Measurements from ENCODE around the gene SF3A1. TPM values are rescaled to one million over a fixed set of nuclear protein-coding genes. Genes with fewer than 3 reads are reported as not detected.

Gene SF3A1
- total and polyA plus RNA-seq, 3 donors from 2014 or later: 159 to 272 (median 174) TPM

DNA sequence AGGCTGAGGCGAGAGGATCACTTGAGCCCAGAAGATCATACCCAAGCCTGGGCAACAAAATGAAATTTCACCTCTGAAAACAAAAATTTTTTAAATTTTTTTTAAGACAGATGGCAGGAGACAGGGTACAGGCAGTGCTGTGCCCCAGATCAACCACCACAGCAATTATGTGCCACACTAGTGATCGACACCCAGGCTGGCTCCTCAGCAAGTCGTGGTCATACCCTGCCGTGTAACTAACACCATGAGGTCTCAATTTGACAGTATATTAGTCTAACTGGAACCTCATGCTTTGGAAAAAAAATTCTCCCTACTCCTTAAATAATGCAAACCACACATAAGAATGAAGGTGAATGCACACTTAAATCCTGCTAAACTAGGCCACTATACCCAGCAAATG is 8.3 kb downstream of the SF3A1 start:
- WGBS, 2 donors: 94 to 97% methylated on average over 4 of the region's 4 CpGs
- intact Hi-C loops (cut with DNase I; ENCODE audit: low total_unique reads): no loop called here
- no peak overlapping the region for H3K4me3 ChIP-seq
- DNase-seq: no peak
- no peaks in the 10 kb centered on the region for H3K36me3 ChIP-seq (ENCODE audit: low read depth, missing control alignments)
- no peak overlapping the region for H3K27ac ChIP-seq
- TF ChIP-seq, protein P1, sequence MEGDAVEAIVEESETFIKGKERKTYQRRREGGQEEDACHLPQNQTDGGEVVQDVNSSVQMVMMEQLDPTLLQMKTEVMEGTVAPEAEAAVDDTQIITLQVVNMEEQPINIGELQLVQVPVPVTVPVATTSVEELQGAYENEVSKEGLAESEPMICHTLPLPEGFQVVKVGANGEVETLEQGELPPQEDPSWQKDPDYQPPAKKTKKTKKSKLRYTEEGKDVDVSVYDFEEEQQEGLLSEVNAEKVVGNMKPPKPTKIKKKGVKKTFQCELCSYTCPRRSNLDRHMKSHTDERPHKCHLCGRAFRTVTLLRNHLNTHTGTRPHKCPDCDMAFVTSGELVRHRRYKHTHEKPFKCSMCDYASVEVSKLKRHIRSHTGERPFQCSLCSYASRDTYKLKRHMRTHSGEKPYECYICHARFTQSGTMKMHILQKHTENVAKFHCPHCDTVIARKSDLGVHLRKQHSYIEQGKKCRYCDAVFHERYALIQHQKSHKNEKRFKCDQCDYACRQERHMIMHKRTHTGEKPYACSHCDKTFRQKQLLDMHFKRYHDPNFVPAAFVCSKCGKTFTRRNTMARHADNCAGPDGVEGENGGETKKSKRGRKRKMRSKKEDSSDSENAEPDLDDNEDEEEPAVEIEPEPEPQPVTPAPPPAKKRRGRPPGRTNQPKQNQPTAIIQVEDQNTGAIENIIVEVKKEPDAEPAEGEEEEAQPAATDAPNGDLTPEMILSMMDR (IDR thresholded peaks at IDR 0.05): no peak
- TF ChIP-seq POLR2A (IDR thresholded peaks at IDR 0.05): no peak
- H3K27me3 ChIP-seq: no peaks in the 10 kb centered on the region
- no peaks in the 10 kb centered on the region for H3K4me1 ChIP-seq
- H3K9me3 ChIP-seq: no peaks in the 10 kb centered on the region

DNA sequence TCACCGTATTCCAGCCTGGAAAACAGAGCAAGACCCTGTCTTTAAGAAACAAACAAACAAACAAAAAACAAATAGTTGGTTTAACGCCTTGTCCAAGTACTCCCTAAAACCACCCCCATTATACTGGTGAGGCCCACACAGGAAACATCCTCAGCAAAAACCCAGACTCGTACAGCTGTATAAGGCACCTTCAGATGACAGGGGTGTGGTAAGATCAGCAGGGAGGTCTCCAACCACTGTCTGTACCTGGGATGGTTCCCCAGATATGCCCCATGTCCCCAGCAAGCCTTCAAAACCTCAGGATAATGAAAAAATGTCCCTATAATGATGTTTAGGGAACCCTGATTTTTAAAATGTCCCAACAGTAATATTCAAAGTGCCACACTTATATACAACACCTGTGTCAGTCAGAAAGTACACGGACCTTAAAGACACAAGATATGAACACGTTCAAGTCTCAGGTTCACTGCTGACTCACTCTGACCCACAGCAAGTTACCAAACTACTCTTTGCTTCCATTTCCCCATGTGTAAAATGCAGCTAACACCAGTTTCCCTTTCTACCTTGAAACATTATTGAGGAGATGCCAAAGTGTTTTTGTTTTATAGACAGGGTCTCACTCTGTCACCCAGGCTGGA is 9.3 kb downstream of the SF3A1 start:
- H3K27me3 ChIP-seq: no peaks in the 10 kb centered on the region
- intact Hi-C loops (cut with DNase I; ENCODE audit: low total_unique reads): no loop called here

DNA sequence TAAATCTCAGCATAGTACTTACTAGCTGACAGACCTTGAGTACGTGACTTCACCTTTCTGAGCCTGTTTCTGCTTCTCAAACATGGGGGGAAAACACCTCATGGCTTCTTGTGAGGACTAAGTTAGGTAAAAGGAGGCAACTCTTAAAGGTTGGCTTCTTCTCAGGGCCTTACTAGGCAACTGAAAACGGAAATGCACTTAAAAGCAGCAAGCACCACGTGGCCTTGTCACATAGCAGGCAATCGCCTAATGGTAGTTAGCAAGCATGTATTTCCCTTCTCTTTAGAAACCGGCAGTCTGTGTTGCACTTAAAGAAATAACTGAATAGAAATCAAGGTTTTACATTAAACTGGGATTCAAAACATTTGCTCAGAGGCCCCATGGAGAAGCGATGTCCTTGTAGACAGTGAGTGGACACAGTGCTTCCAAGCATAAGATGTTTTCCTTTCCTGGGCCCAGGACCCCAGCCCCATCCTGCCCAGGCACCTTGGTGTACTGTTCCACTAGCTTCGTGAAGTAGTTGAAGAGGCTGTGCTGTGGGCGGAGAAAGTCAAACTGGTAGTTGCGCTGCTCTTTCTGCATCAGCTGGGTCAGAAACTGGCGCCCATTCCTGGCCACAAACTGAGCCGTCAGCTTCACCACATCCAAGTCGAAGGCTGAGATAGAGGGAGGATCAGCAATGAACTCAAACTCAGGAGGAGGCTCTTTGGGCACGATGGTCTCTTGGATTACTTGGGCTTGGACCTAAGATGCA is 12.1 kb downstream of the SF3A1 start:
- TF ChIP-seq, protein P1 (IDR thresholded peaks at IDR 0.05): no peak
- no peak for TF ChIP-seq POLR2A (IDR thresholded peaks at IDR 0.05)
- H3K36me3 ChIP-seq (ENCODE audit: low read depth, missing control alignments): no peaks in the 10 kb centered on the region
- no peaks in the 10 kb centered on the region for H3K27me3 ChIP-seq
- WGBS, 2 donors: 82 to 91% methylated on average over 9 to 13 of the region's 13 CpGs
- no peak for DNase-seq
- no peak overlapping the region for H3K27ac ChIP-seq
- intact Hi-C loops (cut with DNase I; ENCODE audit: low total_unique reads): no loop called here
- H3K4me1 ChIP-seq: peaks cover 18% of the 10 kb centered on the region
- no peak overlapping the region for H3K4me3 ChIP-seq
- no peaks in the 10 kb centered on the region for H3K9me3 ChIP-seq

More for the DNA sequence above, 9.3 kb downstream of the SF3A1 start:
- Histone ChIP-seq H3K27ac (no peak overlapping the region), H3K4me1 (no peaks in the 10 kb centered on the region), H3K4me3 (no peak overlapping the region), H3K9me3 (no peaks in the 10 kb centered on the region), H3K36me3 (ENCODE audit: low read depth, missing control alignments) (no peaks in the 10 kb centered on the region)
- WGBS, 2 donors: 70 to 85% methylated on average over 5 of the region's 5 CpGs
- no peak for DNase-seq
- TF ChIP-seq POLR2A (IDR thresholded peaks at IDR 0.05): no peak
- TF ChIP-seq, protein P1 (IDR thresholded peaks at IDR 0.05): no peak

DNA sequence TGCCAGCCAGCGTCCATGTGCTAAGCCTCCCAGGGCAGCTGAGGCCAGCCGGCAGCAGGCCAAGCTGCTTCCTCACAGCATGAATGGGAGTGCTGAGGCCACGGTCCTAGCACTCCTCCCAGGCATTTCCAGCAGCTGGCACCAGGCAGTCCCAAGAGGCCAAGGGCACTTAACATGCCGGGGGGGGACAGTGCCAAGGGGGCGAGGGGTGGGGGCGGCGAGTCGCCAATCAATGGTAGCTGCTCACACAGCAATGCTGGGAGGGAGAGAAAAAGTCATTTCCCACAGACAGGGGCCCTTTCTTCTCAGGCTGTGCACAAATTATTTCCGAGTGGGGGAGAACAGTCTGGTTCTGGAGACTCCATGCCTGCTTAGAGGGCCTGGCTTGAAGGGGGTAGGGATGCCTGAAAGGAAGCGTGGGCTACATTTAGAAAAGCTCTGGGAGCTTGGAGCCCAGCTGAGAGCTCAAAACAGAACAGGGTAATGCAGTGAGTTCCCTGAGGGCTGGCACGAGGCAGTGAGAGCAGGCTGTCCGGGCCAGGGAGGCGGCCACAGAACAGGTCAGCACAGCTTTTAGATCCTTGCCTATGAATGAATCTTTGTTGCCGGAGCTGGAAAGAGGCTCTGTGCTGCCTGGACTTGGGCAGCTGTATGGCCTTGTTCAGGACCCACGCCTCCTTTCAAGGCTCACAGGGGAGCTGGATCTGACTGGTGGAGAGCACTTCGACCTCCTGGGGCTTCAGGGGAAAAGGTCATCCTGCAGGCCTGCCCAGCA is 15.6 kb downstream of the SF3A1 start:
- H3K9me3 ChIP-seq: no peaks in the 10 kb centered on the region
- H3K4me3 ChIP-seq: no peak overlapping the region
- 53 to 69% methylated on average over 13 to 16 of the region's 16 CpGs for WGBS, 2 donors
- intact Hi-C loops (cut with DNase I; ENCODE audit: low total_unique reads): no loop called here
- peak; percentile 78 for DNase-seq
- peak overlapping the region; percentile 3 to 59 for H3K27ac ChIP-seq
- peaks cover 18% of the 10 kb centered on the region for H3K4me1 ChIP-seq
- H3K36me3 ChIP-seq (ENCODE audit: low read depth, missing control alignments): no peaks in the 10 kb centered on the region
- TF ChIP-seq, protein P1 (IDR thresholded peaks at IDR 0.05): no peak
- TF ChIP-seq POLR2A (IDR thresholded peaks at IDR 0.05): no peak
- no peaks in the 10 kb centered on the region for H3K27me3 ChIP-seq

Measured in testis (tissue), 3 donors.